K562 (cell line): ENCODE measurements around the gene CARS2. TPM values are rescaled to one million over a fixed set of nuclear protein-coding genes. Genes with fewer than 3 reads are reported as not detected.

Experiments
- CBX3 ChIP-seq, 2 experiments: IDR thresholded peaks; 1 replicate in 1 of 2; 2 replicates in 1 of 2; pipeline ENCODE4 v1.6.1; 2012; ENCODE audit warnings: inconsistent platforms in 2 of 2, low read length in 2 of 2, borderline replicate concordance in 1 of 2, control low read depth in 1 of 2
- CHD7 ChIP-seq: fragments of 200-600 bp; sonication (generic); IDR thresholded peaks from one replicate; pipeline ENCODE4 v1.6.1; 2012; ENCODE audit warnings: mild to moderate bottlenecking, low read depth, low read length, inconsistent platforms
- ELF4 ChIP-seq: fragments of 450-650 bp; formaldehyde crosslinking; IDR thresholded peaks from 2 replicates; pipeline ENCODE4 v1.4.0; 2022; ENCODE audit warnings: missing genetic modification characterization
- HEY1 ChIP-seq: fragments of 250-450 bp; sonication (Bioruptor Pico); IDR thresholded peaks from 2 replicates; pipeline ENCODE4 v1.5.0; 2020; ENCODE audit warnings: mild to moderate bottlenecking, moderate library complexity, borderline replicate concordance
- ILF3 ChIP-seq: fragments of 450-650 bp; IDR thresholded peaks from 2 replicates; pipeline ENCODE4 v1.6.1; 2018; ENCODE audit warnings: antibody characterized with exemption, mild to moderate bottlenecking, moderate library complexity, borderline replicate concordance
- L3MBTL2 ChIP-seq: fragments of 450-650 bp; IDR thresholded peaks from 2 replicates; pipeline ENCODE4 v1.6.1; 2016; ENCODE audit warnings: mild to moderate bottlenecking, moderate library complexity
- POLR2AphosphoS5 ChIP-seq: IDR thresholded peaks from 2 replicates; pipeline ENCODE4 v1.6.1; 2011; ENCODE audit warnings: mild to moderate bottlenecking, low read depth, low read length, moderate library complexity; ENCODE audit not compliant: control insufficient read depth, insufficient read depth
- RBM14 ChIP-seq: fragments of 200-400 bp; formaldehyde crosslinking; IDR thresholded peaks from 2 replicates; pipeline ENCODE4 v1.6.1; 2018; ENCODE audit warnings: low read depth, mild to moderate bottlenecking, low read length, moderate library complexity, borderline replicate concordance; ENCODE audit not compliant: insufficient read depth
- RCOR1 ChIP-seq, 2 experiments: IDR thresholded peaks; 2 replicates each; pipeline ENCODE4 v1.6.1; 2012; ENCODE audit warnings: low read depth in 2 of 2, low read length in 2 of 2, borderline replicate concordance in 1 of 2, improper control_type of control experiment in 1 of 2
- SAFB ChIP-seq: fragments of 200-400 bp; formaldehyde crosslinking; IDR thresholded peaks from 2 replicates; pipeline ENCODE4 v1.6.1; 2017; ENCODE audit warnings: low read depth, low read length, borderline replicate concordance
- SMARCC2 ChIP-seq: fragments of 450-650 bp; IDR thresholded peaks from 2 replicates; pipeline ENCODE4 v1.6.1; 2017; ENCODE audit warnings: antibody characterized with exemption, moderate library complexity, mild to moderate bottlenecking, low read depth
- SRSF9 ChIP-seq: fragments of 200-400 bp; formaldehyde crosslinking; IDR thresholded peaks from 2 replicates; pipeline ENCODE4 v1.6.1; 2017; ENCODE audit warnings: low read depth, low read length, borderline replicate concordance
- XRCC4 ChIP-seq: IDR thresholded peaks from one replicate; pipeline ENCODE4 v1.6.1; 2011; ENCODE audit not compliant: insufficient read depth, insufficient read length; ENCODE audit errors: extremely low read depth
- ZNF239 ChIP-seq: fragments of 250-450 bp; sonication (Bioruptor Pico); IDR thresholded peaks from 2 replicates; pipeline ENCODE4 v1.4.0; 2020; ENCODE audit warnings: mild to moderate bottlenecking
- ZNF354B ChIP-seq: fragments of 250-450 bp; sonication (Bioruptor Pico); IDR thresholded peaks from 2 replicates; pipeline ENCODE4 v1.4.0; 2020
- ZNF384 ChIP-seq: IDR thresholded peaks from 2 replicates; pipeline ENCODE4 v1.6.1; 2012; ENCODE audit warnings: low read depth, low read length, improper control_type of control experiment
- ZNF717 ChIP-seq: fragments of 250-450 bp; sonication (Bioruptor Pico); IDR thresholded peaks from 2 replicates; pipeline ENCODE4 v1.5.0; 2021
- ZNF785 ChIP-seq: fragments of 250-450 bp; sonication (Bioruptor Pico); IDR thresholded peaks from 2 replicates; pipeline ENCODE4 v1.4.0; 2020; ENCODE audit warnings: mild to moderate bottlenecking
- polyA plus RNA-seq, 8 experiments: library from polyadenylated mRNA; depleted of rRNA in 4 of 8; stranded (reverse) in 5 of 8; unstranded in 3 of 8; fragments of >200 nt; fragmentation: Nextera tagmentation in 2 of 8; fragmentation: Illumina TruSeq in 1 of 8; extraction: Ambion mirVana in 2 of 8; extraction: Trizol in 1 of 8; gene quantifications; 2 replicates each; pipeline versions ENCODE4 v1.2.1 to v1.2.3, GENCODE V29; 2011 to 2014; ENCODE audit warnings: inconsistent platforms in 1 of 8, missing spikeins in 1 of 8
- total RNA-seq, 7 experiments: library from RNA; depleted of rRNA in 6 of 7; stranded (reverse); fragments of >200 nt in 6 of 7; fragmentation: Illumina TruSeq in 2 of 7; extraction: Trizol in 2 of 7; gene quantifications; 2 replicates each; pipeline versions ENCODE4 v1.2.1 to v1.2.3, GENCODE V29; 2011 to 2021; ENCODE audit warnings: low replicate concordance in 1 of 7

The CARS2 gene
- total and polyA plus RNA-seq, 9 of the 15 experiments (the other 6 are each of a cell fraction or from before 2014, with no cell fraction given), result 1.7 to 37.4 (median 30.5) TPM

DNA sequence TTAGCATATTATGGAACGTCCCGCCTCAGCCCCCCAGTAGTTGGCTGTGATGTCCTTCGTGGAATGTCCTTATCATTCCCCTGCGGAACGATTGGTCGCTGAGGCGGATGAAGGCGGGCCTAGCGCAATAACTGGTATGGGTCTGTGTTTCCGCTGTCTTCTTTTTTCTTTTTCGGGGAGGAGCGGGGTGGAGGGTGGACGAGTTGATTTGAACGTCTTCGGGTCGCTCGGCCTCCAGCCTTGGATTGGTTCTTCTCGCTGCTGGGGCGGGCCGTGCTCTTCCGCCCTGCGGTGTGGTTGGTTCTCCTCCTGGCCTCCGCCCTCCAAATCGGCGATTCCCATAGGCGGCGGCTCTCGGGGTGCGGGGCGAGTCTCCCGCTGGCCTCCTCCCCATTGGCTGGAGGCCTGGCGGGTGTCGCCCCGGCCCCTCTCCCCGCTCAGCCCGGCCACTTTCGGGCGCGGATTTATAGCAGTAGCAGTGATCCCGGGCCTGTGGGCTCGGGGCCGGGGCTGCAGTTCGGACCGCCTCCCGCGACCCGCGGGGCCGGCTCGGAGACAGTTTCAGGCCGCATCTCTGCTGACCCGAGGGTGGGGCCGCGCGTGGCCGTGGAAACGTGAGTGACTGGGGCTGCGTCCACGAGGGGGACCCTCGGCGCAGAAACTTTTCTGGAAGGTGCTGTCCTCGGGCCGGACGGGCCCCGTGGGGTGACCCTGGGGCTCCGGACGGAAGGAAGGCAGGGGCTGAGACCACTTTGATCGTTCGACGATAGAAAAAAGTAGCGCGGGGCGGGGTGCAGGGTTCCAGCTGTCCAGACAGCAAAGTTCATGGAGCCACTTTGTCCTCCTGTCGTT, 9.7 kb upstream of the CARS2 start (continued):
- no peak for TF ChIP-seq CHD7
- no peak for TF ChIP-seq HEY1 (CRISPR knock-in tag)
- peak; percentile 92 for TF ChIP-seq SAFB
- 0 out of 2 replicates have a peak, but pooled peaks have one; percentile 34 for TF ChIP-seq L3MBTL2
- TF ChIP-seq ELF4 (CRISPR knock-in tag), result no peak
- TF ChIP-seq CBX3 (IDR thresholded peaks at IDR 0.05; ENCODE audit: borderline replicate concordance in 1 of 2, low read length in 2 of 2), result no peak
- TF ChIP-seq SMARCC2, result peak; percentile 22; the same call in 1 of the 2 replicates
- TF ChIP-seq ZNF785, result no peak
- TF ChIP-seq ZNF239 (CRISPR knock-in tag), result no peak
- no peak for TF ChIP-seq ZNF717 (CRISPR knock-in tag)
- TF ChIP-seq ZNF354B (CRISPR knock-in tag), result no peak
- no peak for TF ChIP-seq SRSF9
- TF ChIP-seq ILF3, result no peak
- no peak for TF ChIP-seq POLR2AphosphoS5
- TF ChIP-seq RCOR1 (IDR thresholded peaks at IDR 0.05; ENCODE audit: borderline replicate concordance in 1 of 2, low read depth in 2 of 2, low read length in 2 of 2), result no peak
- TF ChIP-seq RBM14, result no peak
- TF ChIP-seq XRCC4, result no peak
- TF ChIP-seq ZNF384, result no peak
